OCI-LY3 (cell line): Measurements from ENCODE around the gene ITM2B.

Experiments used
- EZH2phosphoT487 ChIP-seq: fragments of 200-600 bp; shearing (Covaris generic); IDR thresholded peaks from 2 replicates; pipeline ENCODE4 v1.6.1; 2018; ENCODE audit warnings: antibody characterized with exemption, mixed run types, low read depth
- TF ChIP-seq, protein P1 (sequence below): fragments of 200-600, 300-600 bp; sonication (generic); IDR thresholded peaks from 2 replicates; pipeline ENCODE4 v1.5.1; 2014; ENCODE audit warnings: antibody characterized with exemption, low read length, low read depth

DNA sequence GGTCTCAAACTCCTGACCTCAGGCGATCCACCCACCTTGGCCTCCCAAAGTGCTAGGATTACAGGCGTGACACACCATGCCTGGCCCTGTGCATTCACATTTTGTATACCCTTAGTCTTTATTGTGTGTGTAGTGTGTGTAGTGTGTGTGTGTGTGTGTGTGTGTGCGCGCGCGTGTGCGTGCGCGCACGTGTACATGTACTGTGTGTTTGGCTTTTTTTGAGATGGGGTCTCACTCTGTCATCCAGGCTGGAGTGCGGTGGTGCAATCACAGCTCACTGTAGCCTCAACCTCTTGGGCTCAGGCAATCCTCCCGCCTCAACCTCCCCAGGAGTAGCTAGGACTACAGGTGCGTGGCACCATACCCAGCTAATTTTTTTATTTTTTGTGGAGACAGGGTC lies 22.1 kb downstream of the ITM2B start:
- TF ChIP-seq, protein P1, sequence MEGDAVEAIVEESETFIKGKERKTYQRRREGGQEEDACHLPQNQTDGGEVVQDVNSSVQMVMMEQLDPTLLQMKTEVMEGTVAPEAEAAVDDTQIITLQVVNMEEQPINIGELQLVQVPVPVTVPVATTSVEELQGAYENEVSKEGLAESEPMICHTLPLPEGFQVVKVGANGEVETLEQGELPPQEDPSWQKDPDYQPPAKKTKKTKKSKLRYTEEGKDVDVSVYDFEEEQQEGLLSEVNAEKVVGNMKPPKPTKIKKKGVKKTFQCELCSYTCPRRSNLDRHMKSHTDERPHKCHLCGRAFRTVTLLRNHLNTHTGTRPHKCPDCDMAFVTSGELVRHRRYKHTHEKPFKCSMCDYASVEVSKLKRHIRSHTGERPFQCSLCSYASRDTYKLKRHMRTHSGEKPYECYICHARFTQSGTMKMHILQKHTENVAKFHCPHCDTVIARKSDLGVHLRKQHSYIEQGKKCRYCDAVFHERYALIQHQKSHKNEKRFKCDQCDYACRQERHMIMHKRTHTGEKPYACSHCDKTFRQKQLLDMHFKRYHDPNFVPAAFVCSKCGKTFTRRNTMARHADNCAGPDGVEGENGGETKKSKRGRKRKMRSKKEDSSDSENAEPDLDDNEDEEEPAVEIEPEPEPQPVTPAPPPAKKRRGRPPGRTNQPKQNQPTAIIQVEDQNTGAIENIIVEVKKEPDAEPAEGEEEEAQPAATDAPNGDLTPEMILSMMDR: no peak
- no peak for TF ChIP-seq EZH2phosphoT487
